T-helper 22 cell (primary cell): ENCODE results near the gene GBX2.

Source experiments
- DNase-seq: peaks from one replicate; pipeline ENCODE4 v3.0.0-alpha.2; 2020; ENCODE audit warnings: low read depth

The GBX2 gene

GRCh38 chr2:236168110-236169080 lies at the start of gene GBX2:
TSS of gene GBX2 (minus strand) at chr2:236168386. CDS start at chr2:236167971, 415 bp downstream.
- no peak for DNase-seq

- DNase-seq: no peak
Measured at GRCh38 chr2:236217926-236218325, 49.7 kb upstream of the GBX2 start.

- DNase-seq: no peak
Measured at GRCh38 chr2:236216711-236217110, 48.5 kb upstream of the GBX2 start.

DNA sequence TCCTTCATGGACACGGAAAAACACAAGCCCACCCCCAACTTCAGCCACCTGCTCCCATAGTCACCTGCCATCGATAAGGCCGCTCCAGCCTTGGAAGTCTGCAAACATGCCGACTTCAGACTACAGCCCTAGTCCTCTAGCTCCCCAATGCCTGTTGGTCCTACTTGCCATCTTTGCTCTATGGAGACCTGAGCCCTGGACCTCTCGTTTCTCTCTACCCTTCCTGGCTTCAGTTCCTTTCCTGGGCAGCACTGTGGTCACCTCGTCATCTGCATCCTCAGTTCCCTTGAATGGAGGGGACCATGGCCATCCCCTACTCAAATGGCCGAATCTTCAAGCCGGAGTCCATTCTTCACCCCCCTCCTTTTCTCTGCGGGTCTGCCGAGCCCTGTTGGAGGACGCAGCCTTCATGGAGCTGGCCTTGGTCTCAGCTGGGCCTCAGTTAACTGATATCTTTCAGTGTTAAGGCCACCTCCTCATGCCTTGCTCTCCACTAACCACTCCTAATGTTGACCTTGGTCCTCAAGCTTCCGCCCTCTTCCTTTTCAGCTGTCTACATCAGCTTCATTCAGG lies 47.7 kb upstream of the GBX2 start:
- DNase-seq: no peak

DNA sequence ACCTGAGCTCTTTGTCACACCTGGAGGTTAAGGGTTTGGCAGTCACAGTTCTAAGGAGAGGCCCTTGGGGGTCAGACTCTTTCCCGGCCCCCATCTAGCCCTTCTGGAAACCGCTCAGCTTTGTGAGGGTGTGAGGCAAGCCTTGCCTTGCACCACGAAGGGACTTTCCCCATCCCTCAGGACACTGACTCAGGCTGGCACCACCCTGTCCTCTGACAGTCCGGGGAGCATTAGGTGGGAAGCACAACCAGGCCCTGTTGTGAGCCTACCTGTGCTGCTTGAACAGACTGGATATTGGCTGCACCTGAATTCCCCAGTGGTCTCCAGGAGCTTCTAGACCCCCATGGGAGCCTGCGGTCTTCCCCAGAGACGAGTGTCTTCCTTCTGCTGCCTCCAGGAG lies 47.0 kb upstream of the GBX2 start:
- DNase-seq: no peak

GRCh38 chr2:236214376-236214995 lies 46.3 kb upstream of the GBX2 start:
- no peak for DNase-seq

DNA sequence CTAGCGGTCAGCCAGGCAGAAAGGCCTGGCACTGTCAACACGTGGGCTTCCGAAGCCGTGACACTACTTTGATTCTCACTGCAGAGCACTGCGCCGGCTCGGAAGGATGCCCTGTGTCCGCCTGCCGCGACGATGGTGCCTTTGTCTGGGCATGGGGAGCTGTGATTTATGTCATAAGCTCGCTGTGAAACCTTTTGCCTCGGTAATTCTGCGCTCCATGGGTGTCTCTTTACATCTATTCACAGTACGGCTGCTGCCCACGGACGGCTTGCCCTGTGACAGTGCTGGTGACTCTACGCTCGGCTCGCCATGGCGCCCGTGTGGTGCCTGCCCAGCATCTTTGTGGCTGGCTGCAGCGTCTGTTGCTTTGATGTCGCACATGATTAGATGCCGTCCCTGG lies 43.1 kb upstream of the GBX2 start:
- no peak for DNase-seq

DNA sequence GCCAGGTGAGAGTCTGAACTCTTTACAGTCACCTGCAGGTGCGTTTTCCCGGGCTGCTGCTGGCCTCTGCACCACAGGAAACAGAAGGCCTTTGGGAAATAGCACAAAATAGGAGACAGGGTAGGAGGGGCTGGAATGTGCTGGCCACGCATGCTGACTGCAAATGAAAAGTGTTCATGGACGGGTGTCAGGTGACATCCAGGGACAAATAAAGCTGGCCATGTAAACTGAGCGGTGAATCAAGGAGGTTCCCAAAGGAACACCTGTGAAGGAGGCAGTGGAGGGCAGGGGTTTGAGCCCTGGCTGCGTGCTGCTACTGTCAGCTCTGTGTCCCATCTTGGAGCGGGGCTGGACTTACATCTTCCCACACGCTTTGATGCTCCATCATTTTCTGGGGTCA lies 42.4 kb upstream of the GBX2 start:
- no peak for DNase-seq

GRCh38 chr2:236209996-236210395 lies 41.8 kb upstream of the GBX2 start:
- DNase-seq: no peak

DNA sequence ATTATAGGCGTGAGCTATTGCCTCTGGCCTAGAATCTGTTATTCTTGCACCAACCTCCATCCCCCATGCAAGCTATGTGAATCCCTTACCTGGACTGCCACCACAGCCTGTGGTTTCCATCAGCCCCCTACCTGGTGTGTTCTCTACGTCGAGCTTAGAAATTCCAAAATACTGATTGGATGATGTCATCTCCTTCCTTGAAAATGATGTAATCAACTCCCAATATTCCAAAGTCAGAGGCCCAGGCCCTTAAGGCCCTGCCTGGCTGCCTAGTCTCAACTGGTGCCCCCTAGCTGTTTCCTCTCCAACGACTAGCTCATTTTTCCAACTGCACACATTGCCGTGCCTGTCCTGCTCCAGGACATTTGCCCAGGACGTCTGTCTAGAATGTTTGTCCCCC lies 41.3 kb upstream of the GBX2 start:
- DNase-seq: no peak

- no peak for DNase-seq
Measured at GRCh38 chr2:236208019-236208926, 40.1 kb upstream of the GBX2 start.

- DNase-seq: no peak
Measured at GRCh38 chr2:236207472-236207871, 39.3 kb upstream of the GBX2 start.

DNA sequence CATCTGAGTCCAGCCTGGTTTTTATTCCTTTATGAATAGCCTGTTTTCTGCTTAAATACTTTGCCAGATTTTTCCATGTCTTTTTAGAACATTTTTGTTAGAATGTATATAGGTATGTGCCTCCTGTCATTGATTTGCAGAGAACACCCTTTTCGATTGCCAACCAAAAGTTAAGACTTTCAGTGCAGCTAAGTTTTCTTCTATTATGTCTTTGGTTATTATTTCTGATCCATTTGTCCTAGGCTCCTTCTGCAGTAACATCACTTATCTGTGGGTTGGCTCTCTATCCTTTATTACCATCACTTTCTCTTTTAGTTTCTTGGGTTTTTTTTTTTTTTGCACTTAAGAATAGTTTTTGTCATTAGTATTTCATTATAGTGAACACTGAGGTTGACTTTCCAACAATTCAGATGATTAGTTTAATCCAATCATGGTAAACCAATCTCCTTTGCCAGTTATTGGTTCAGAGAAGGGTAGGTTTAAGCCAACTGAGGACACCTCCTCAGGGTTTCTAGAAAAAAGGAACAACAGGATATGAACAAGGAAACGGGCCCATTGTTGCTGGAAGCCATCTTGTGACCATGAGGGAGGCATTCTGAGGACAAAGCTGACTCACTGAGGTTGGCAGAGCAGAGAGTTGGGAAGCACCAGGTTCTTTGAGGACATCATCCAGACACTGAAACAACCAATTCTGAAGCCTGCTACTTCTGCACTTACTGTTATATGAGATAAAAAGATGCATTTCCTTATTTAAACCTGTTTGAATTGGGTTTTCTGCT lies 37.9 kb upstream of the GBX2 start:
- no peak for DNase-seq

GRCh38 chr2:236204953-236205352 lies 36.8 kb upstream of the GBX2 start:
- no peak for DNase-seq

DNA sequence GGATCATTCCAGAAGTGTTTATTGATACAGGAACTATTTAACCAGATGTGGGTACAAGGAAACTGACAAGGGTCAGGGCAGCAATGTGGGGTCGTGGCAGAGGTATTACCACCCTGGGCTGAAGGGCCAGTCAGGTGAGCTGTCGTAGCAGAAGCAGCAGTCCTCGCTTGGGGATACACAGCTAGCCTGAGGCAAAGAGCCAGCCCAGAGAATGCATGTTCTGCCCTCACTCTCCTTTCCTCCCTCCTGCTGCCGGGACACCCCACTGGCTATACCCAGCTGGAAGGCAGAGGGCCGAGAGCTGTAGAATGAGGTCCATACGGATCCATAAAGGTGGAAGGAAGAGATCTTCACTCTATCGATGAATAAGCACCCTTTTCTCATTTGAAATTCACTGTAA lies 32.2 kb upstream of the GBX2 start:
- DNase-seq: no peak

DNA sequence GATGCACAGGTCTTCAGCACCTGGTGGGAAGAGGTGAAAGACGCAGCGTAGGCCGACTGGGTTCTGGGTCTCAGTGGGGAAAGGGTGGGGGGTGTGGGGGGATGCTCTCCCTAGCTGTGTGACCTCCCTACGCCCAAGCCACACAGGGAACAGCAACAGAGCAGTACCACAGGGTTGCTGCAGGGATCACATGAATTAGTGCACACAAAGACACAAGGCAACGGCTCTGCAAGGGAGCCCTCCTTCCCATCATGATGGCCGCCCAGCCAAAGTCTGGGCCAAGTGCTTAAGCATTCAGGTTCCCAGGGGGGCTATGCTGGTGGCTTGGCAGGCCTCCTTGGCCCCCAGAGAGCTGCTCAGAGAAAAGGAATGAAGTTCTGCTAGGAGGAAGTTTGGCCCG lies 28.2 kb upstream of the GBX2 start:
- no peak for DNase-seq

- no peak for DNase-seq
Measured at GRCh38 chr2:236195726-236196125, 27.5 kb upstream of the GBX2 start.

GRCh38 chr2:236194786-236195185 lies 26.6 kb upstream of the GBX2 start:
- no peak for DNase-seq

GRCh38 chr2:236193026-236193425 lies 24.8 kb upstream of the GBX2 start:
- DNase-seq: no peak

GRCh38 chr2:236190674-236191073 lies 22.5 kb upstream of the GBX2 start:
- DNase-seq: no peak

DNA sequence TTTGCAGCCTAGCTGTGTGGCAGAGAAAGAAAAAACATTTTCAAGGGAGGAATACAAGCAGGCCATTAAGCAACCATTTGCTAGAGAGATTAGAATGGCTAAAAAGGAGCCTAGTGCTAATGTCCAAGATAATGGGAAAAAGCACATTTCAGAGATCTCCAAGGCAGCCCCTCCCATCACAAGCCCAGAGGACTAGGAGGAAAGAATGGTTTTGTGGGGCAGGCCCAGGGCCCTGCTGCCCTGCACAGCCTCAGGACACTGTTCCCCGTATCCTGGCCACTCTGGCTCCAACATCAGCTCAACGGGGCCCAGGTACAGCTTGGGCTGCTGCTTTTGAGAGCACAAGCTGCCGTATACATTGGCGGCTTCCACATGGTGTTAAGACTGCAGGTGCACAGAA lies 16.5 kb upstream of the GBX2 start:
- no peak for DNase-seq
